Osteocyte (in vitro differentiated cells): ENCODE data around the gene TOR2A. TPM values are rescaled to one million over a fixed set of nuclear protein-coding genes. Genes with fewer than 3 reads are reported as not detected.

Source experiments
- DNase-seq: peaks from one replicate; pipeline ENCODE4 v3.0.0; 2021; ENCODE audit warnings: mixed read lengths; ENCODE audit not compliant: unreplicated experiment; ENCODE audit errors: extremely low spot score
- H3K27ac Mint-ChIP-seq: one replicate; pipeline ENCODE4 v1.8.0; 2021; ENCODE audit warnings: mild to moderate bottlenecking, mixed read lengths; ENCODE audit not compliant: unreplicated experiment
- H3K27me3 Mint-ChIP-seq: one replicate; pipeline ENCODE4 v1.8.0; 2021; ENCODE audit warnings: mixed read lengths; ENCODE audit not compliant: unreplicated experiment
- H3K36me3 Mint-ChIP-seq: one replicate; pipeline ENCODE4 v1.8.0; 2021; ENCODE audit warnings: mixed read lengths; ENCODE audit not compliant: unreplicated experiment
- H3K4me1 Mint-ChIP-seq: one replicate; pipeline ENCODE4 v1.8.0; 2021; ENCODE audit warnings: mixed read lengths; ENCODE audit not compliant: unreplicated experiment
- H3K4me3 Mint-ChIP-seq: one replicate; pipeline ENCODE4 v1.8.0; 2021; ENCODE audit warnings: mild to moderate bottlenecking, moderate library complexity, mixed read lengths; ENCODE audit not compliant: unreplicated experiment
- H3K9me3 Mint-ChIP-seq: one replicate; pipeline ENCODE4 v1.8.0; 2021; ENCODE audit warnings: mixed read lengths; ENCODE audit not compliant: unreplicated experiment
- total RNA-seq: library from RNA; stranded (reverse); gene quantifications from 2 replicates; pipeline ENCODE4 v1.2.1, GENCODE V29; 2021
- TF ChIP-seq, protein P1 (sequence below): fragments of 200-600 bp; sonication (generic); IDR thresholded peaks from 2 replicates; pipeline ENCODE4 v1.5.0; 2021; ENCODE audit warnings: antibody characterized with exemption, mild to moderate bottlenecking, moderate library complexity

The TOR2A gene
- total RNA-seq, 1 donor from 2014 or later = 9.3 TPM

DNA sequence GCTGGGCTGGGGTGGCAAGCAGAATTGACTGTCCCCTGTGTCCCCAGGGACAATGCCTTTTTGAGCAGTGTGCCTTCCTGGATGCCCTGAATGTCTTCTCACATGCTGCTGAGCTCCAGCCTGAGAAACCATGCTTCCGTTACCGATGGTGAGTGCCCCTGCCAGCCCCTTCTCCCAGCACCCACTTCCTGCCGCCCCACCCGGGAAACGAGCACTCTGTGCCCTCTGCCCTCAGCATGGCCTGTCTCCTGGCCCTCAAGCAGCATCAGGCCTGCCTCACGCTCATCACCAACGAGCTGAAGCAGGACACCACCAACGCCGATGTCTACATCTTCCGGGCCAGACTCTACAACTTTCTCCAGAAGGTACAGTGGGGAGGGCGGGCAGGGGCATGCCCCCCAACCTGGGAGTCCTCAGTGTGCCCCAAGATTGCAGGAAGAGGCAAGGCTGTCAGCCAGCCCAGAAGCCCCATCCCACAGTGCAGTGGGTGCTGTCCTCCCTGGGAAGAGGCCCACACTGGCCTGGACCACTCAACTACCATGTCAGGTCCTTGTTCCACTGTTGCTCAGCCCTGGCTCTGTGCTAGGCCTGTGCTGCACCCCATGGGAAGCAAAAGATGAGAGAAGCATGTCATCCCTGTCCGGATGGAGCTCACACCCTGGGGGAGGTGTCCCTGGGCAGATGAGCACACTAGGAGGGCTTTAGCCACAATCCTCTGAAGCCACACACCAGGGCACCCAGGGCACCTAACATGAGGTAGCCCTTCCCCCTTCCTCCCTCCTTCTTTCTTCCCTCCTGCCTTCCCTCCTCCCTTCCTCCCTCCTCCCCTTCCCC, 14.8 kb downstream of the TOR2A start:
- H3K4me3 Mint-ChIP-seq = no peak overlapping the region
- TF ChIP-seq, protein P1, sequence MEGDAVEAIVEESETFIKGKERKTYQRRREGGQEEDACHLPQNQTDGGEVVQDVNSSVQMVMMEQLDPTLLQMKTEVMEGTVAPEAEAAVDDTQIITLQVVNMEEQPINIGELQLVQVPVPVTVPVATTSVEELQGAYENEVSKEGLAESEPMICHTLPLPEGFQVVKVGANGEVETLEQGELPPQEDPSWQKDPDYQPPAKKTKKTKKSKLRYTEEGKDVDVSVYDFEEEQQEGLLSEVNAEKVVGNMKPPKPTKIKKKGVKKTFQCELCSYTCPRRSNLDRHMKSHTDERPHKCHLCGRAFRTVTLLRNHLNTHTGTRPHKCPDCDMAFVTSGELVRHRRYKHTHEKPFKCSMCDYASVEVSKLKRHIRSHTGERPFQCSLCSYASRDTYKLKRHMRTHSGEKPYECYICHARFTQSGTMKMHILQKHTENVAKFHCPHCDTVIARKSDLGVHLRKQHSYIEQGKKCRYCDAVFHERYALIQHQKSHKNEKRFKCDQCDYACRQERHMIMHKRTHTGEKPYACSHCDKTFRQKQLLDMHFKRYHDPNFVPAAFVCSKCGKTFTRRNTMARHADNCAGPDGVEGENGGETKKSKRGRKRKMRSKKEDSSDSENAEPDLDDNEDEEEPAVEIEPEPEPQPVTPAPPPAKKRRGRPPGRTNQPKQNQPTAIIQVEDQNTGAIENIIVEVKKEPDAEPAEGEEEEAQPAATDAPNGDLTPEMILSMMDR = no peak
- peaks cover 16% of the 10 kb centered on the region for H3K4me1 Mint-ChIP-seq
- H3K27ac Mint-ChIP-seq = no peak overlapping the region
- H3K27me3 Mint-ChIP-seq = no peaks in the 10 kb centered on the region
- no peak for DNase-seq
- no peaks in the 10 kb centered on the region for H3K9me3 Mint-ChIP-seq
- H3K36me3 Mint-ChIP-seq = no peaks in the 10 kb centered on the region

DNA sequence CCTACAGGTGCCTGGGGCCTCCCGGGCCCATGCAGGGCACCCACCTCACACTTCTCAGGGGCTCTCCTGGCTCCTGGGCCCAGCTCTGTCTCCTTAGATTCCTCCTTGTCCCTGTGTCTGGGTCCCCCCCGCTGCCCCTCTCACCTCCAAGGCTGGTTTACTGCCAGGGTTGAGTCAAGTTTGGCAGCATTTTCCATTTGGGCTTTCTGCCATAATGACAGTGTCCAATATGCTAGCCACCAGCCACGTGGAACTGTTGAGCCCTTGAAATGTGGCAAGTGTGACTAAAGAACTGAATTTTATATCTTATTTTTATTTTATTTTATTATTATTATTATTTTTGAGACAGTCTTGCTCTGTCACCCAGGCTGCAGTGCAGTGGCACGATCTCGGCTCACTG, 17.3 kb downstream of the TOR2A start:
- no peak for DNase-seq
- Mint-ChIP-seq H3K27me3 (no peaks in the 10 kb centered on the region), H3K4me3 (no peak overlapping the region), H3K4me1 (peaks cover 20% of the 10 kb centered on the region), H3K27ac (no peak overlapping the region), H3K36me3 (no peaks in the 10 kb centered on the region), H3K9me3 (no peaks in the 10 kb centered on the region)
- TF ChIP-seq, protein P1 = no peak

DNA sequence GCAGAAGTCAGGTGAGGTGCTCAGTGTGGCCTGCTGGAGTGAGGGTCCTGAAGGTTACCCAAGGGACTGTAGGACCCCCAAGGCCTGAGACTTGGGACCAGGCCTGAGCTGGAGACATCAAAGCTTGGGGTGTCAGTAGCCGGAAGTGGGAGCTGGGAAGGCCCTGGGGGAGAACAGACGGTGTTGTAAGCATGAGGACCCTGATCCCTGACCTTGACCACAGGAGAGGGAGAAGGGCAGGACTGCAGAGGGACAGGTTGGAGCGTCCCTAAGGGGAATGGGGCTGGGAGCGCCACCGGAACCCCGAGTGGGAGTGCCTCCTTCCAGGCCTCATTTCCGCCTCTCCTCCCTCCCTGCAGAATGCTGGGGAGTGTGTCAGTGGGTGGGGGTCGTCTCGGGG, 18.7 kb downstream of the TOR2A start:
- TF ChIP-seq, protein P1 = no peak
- H3K4me1 Mint-ChIP-seq = peaks cover 18% of the 10 kb centered on the region
- no peaks in the 10 kb centered on the region for H3K27me3 Mint-ChIP-seq
- H3K36me3 Mint-ChIP-seq = no peaks in the 10 kb centered on the region
- H3K9me3 Mint-ChIP-seq = no peaks in the 10 kb centered on the region
- H3K4me3 Mint-ChIP-seq = peak overlapping the region; percentile 100
- DNase-seq = no peak
- peak overlapping the region; percentile 98 for H3K27ac Mint-ChIP-seq

DNA sequence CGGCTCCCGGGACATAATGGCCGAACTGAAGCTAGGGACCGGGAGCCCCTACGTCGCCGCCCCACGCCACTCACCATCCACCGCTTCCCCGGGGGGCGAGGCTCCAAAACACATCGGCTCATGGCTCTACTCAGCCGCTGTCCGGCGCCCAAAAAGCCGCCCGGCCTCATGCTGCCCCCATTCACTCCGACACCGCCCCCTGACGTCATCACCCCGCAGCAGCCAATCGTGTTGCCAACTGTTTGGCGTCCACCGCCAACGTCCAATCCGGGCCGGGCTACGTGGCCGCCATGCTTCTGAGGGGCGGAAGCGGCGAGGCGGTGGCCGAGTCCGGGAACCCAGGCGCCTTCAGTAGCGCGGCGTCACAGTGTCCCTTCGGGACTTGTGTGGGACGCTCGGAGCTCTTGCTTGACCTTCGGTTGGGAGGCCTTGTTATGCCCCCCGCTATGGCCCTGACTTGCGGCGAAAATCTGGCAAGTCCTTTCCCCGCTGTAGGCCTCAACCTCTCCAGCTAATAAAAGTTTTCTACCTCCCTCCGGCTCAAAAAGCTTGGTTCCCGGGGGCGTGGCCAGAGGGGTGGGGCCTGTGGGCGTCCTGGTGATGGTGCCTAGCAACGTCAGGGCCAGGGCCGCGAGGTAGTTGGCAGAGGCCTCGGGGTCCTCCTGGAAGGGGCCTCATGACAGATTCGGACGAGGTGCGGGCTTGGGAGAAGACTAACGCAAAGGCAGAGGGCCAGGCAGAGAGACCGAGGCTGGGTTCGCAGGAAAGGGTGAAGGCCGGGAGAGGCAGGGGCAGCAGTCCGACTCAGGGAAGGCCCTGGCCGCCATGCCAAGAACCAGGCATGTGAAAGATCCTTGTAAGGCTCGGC, 19.4 kb downstream of the TOR2A start, which contains the start of the genes PTRH1 and TTC16:
TSS of gene PTRH1 (minus strand) at position 194 of the 868 bp plus-strand sequence. CDS start at position 170, 24 bp downstream.
TSS of gene TTC16 (plus strand) at position 610 of the 868 bp plus-strand sequence. CDS start at position 677, 67 bp downstream.
- peak within 1 kb of the TSS; percentile 100 for H3K4me3 Mint-ChIP-seq
- no peaks in the 10 kb centered on the region for H3K27me3 Mint-ChIP-seq
- no peaks in the 10 kb centered on the region for H3K36me3 Mint-ChIP-seq
- H3K9me3 Mint-ChIP-seq = no peaks in the 10 kb centered on the region
- peak within 1 kb of the TSS; percentile 98 for H3K27ac Mint-ChIP-seq
- peak; percentile 98 for DNase-seq
- TF ChIP-seq, protein P1 = no peak
- H3K4me1 Mint-ChIP-seq = peaks cover 15% of the 10 kb centered on the region
